WTC11 (cell line): ENCODE results near the gene SSR3. TPM values are rescaled to one million over a fixed set of nuclear protein-coding genes. Genes with fewer than 3 reads are reported as not detected.

ENCODE experiments used
- ATAC-seq: fragments of 200-7000 bp; cut with Tn5 transposase; 2 replicates; pipeline ENCODE4 v1.10.0; 2021; ENCODE audit warnings: mild to moderate bottlenecking, moderate library complexity
- CTCF ChIA-PET: fragments of 300-600 bp; sonication (Branson Sonifier 250); formaldehyde crosslinking; loops from one replicate; lab custom pipeline; 2021; ENCODE audit warnings: antibody characterized with exemption; lab: Charles Lee
- POLR2A ChIA-PET: fragments of 350-600 bp; sonication (Branson Sonifier 250); formaldehyde crosslinking; loops from one replicate; lab custom pipeline; 2021; ENCODE audit warnings: antibody characterized with exemption; lab: Charles Lee
- DNase-seq: peaks from one replicate; pipeline ENCODE4 v3.0.0; 2021; ENCODE audit warnings: low spot score
- H3K27ac Mint-ChIP-seq: 2 replicates; pipeline ENCODE4 v1.8.0; 2021; ENCODE audit warnings: mixed read lengths
- H3K27me3 Mint-ChIP-seq: 2 replicates; pipeline ENCODE4 v1.8.0; 2021; ENCODE audit warnings: low read depth, mild to moderate bottlenecking, moderate library complexity, mixed read lengths
- H3K36me3 Mint-ChIP-seq: 2 replicates; pipeline ENCODE4 v1.8.0; 2021; ENCODE audit warnings: mixed read lengths
- H3K4me1 Mint-ChIP-seq: 2 replicates; pipeline ENCODE4 v1.8.0; 2022; ENCODE audit warnings: mixed read lengths
- H3K4me3 Mint-ChIP-seq: 2 replicates; pipeline ENCODE4 v1.8.0; 2021; ENCODE audit warnings: mild to moderate bottlenecking, moderate library complexity, mixed read lengths
- H3K9me3 Mint-ChIP-seq: 2 replicates; pipeline ENCODE4 v1.8.0; 2021; ENCODE audit warnings: mixed read lengths
- ATF2 ChIP-seq: sonication (generic); formaldehyde crosslinking; IDR thresholded peaks from 2 replicates; pipeline ENCODE4 v1.8.1; 2022; ENCODE audit warnings: low read depth, missing genetic modification reagents, borderline replicate concordance
- E2F1 ChIP-seq: sonication (generic); formaldehyde crosslinking; IDR thresholded peaks from 2 replicates; pipeline ENCODE4 v1.8.0; 2022; ENCODE audit warnings: mild to moderate bottlenecking, missing genetic modification reagents
- ERG ChIP-seq: fragments of 250-450 bp; sonication (Bioruptor Pico); IDR thresholded peaks from 2 replicates; pipeline ENCODE4 v1.8.0; 2021; ENCODE audit warnings: mild to moderate bottlenecking
- FOXP1 ChIP-seq: sonication (generic); formaldehyde crosslinking; IDR thresholded peaks from 2 replicates; pipeline ENCODE4 v1.8.0; 2022; ENCODE audit warnings: missing genetic modification reagents, mild to moderate bottlenecking, moderate library complexity, borderline replicate concordance
- FOXP4 ChIP-seq: sonication (generic); formaldehyde crosslinking; IDR thresholded peaks from 2 replicates; pipeline ENCODE4 v1.8.0; 2022; ENCODE audit warnings: mild to moderate bottlenecking, missing genetic modification reagents
- GTF2I ChIP-seq: fragments of 250-450 bp; sonication (Bioruptor Pico); conservative IDR thresholded peaks from 2 replicates; pipeline ENCODE4 v1.4.0; 2021; ENCODE audit warnings: mild to moderate bottlenecking
- HMGA2 ChIP-seq: fragments of 250-450 bp; sonication (Bioruptor Pico); IDR thresholded peaks from 2 replicates; pipeline ENCODE4 v1.4.0; 2021; ENCODE audit warnings: mild to moderate bottlenecking, moderate library complexity
- IRF1 ChIP-seq: sonication (generic); formaldehyde crosslinking; IDR thresholded peaks from 2 replicates; pipeline ENCODE4 v1.8.0; 2023; ENCODE audit warnings: missing genetic modification reagents
- PRDM15 ChIP-seq: sonication (generic); formaldehyde crosslinking; IDR thresholded peaks from 2 replicates; pipeline ENCODE4 v1.8.0; 2022; ENCODE audit warnings: missing genetic modification reagents
- PRRX2 ChIP-seq: fragments of 250-450 bp; sonication (Bioruptor Pico); IDR thresholded peaks from 2 replicates; pipeline ENCODE4 v1.8.0; 2021; ENCODE audit warnings: mild to moderate bottlenecking
- SMAD3 ChIP-seq: sonication (generic); formaldehyde crosslinking; IDR thresholded peaks from 2 replicates; pipeline ENCODE4 v1.8.0; 2022; ENCODE audit warnings: missing genetic modification reagents, mild to moderate bottlenecking, borderline replicate concordance
- TP53 ChIP-seq: sonication (generic); formaldehyde crosslinking; IDR thresholded peaks from 2 replicates; pipeline ENCODE4 v1.8.1; 2023; ENCODE audit warnings: mild to moderate bottlenecking, missing genetic modification reagents
- ZBTB21 ChIP-seq: sonication (generic); formaldehyde crosslinking; IDR thresholded peaks from 2 replicates; pipeline ENCODE4 v1.8.1; 2023; ENCODE audit warnings: mild to moderate bottlenecking, missing genetic modification reagents, borderline replicate concordance
- ZBTB43 ChIP-seq: sonication (generic); formaldehyde crosslinking; IDR thresholded peaks from 2 replicates; pipeline ENCODE4 v1.8.1; 2023; ENCODE audit warnings: mild to moderate bottlenecking, missing genetic modification reagents
- ZNF232 ChIP-seq: sonication (generic); formaldehyde crosslinking; IDR thresholded peaks from 2 replicates; pipeline ENCODE4 v1.8.0; 2022; ENCODE audit warnings: mild to moderate bottlenecking, missing genetic modification reagents
- ZNF317 ChIP-seq: sonication (generic); formaldehyde crosslinking; IDR thresholded peaks from 2 replicates; pipeline ENCODE4 v1.8.1; 2023; ENCODE audit warnings: low read depth, mild to moderate bottlenecking, moderate library complexity, missing genetic modification reagents, borderline replicate concordance
- ZNF512 ChIP-seq: sonication (generic); formaldehyde crosslinking; IDR thresholded peaks from 2 replicates; pipeline ENCODE4 v1.8.1; 2022; ENCODE audit warnings: missing genetic modification reagents, borderline replicate concordance
- ZSCAN18 ChIP-seq: fragments of 250-450 bp; sonication (Bioruptor Pico); IDR thresholded peaks from 2 replicates; pipeline ENCODE4 v2.1.2; 2022; ENCODE audit warnings: mild to moderate bottlenecking, moderate library complexity
- total RNA-seq: library from RNA; stranded (reverse); gene quantifications from 3 replicates; pipeline ENCODE4 v1.2.3, GENCODE V29; 2021

Gene SSR3
- total RNA-seq, 1 experiment from 2014 or later = 162 TPM

GRCh38 chr3:156603379-156604017 lies 48.6 kb upstream of the SSR3 start:
- no peaks in the 10 kb centered on the region for H3K9me3 Mint-ChIP-seq
- no peak for DNase-seq
- no peak overlapping the region for H3K4me3 Mint-ChIP-seq
- ATAC-seq = no peak
- H3K36me3 Mint-ChIP-seq = no peaks in the 10 kb centered on the region
- CTCF ChIA-PET = no interaction called here
- peaks cover 26% of the 10 kb centered on the region for H3K4me1 Mint-ChIP-seq
- H3K27me3 Mint-ChIP-seq = peaks cover 8% of the 10 kb centered on the region
- TF ChIP-seq ATF2 = no peak
- TF ChIP-seq ZNF512 (CRISPR knock-in tag) = no peak
- TF ChIP-seq FOXP4 (CRISPR knock-in tag) = no peak
- no peak for TF ChIP-seq E2F1 (CRISPR knock-in tag)
- TF ChIP-seq IRF1 (CRISPR knock-in tag) = no peak
- TF ChIP-seq ZSCAN18 (CRISPR knock-in tag) = no peak
- no peak for TF ChIP-seq GTF2I (CRISPR knock-in tag)
- no peak for TF ChIP-seq ZNF317 (CRISPR knock-in tag)
- no peak for TF ChIP-seq FOXP1 (CRISPR knock-in tag)
- no peak for TF ChIP-seq ZBTB21 (CRISPR knock-in tag)
- no peak for TF ChIP-seq HMGA2
- POLR2A ChIA-PET = no interaction called here
- no peak overlapping the region for H3K27ac Mint-ChIP-seq

GRCh38 chr3:156602424-156602823 lies 47.5 kb upstream of the SSR3 start:
- CTCF ChIA-PET = no interaction called here
- H3K27me3 Mint-ChIP-seq = peaks cover 5% of the 10 kb centered on the region; the same call in 1 of the 2 replicates
- no peak for TF ChIP-seq PRDM15
- no peak for TF ChIP-seq TP53 (CRISPR knock-in tag)
- TF ChIP-seq ERG (CRISPR knock-in tag) = no peak
- no peak for TF ChIP-seq ZBTB43 (CRISPR knock-in tag)
- TF ChIP-seq SMAD3 (CRISPR knock-in tag) = no peak
- TF ChIP-seq PRRX2 = no peak
- TF ChIP-seq ZNF232 (CRISPR knock-in tag) = no peak

More at GRCh38 chr3:156602424-156602823, 47.5 kb upstream of the SSR3 start:
- no peak for DNase-seq
- H3K4me1 Mint-ChIP-seq = peaks cover 27% of the 10 kb centered on the region
- H3K36me3 Mint-ChIP-seq = no peaks in the 10 kb centered on the region
- H3K27ac Mint-ChIP-seq = no peak overlapping the region
- no peak overlapping the region for H3K4me3 Mint-ChIP-seq
- no peak for ATAC-seq
- POLR2A ChIA-PET = no interaction called here
- H3K9me3 Mint-ChIP-seq = no peaks in the 10 kb centered on the region
